NCI-H187 (cell line): ENCODE results near the gene BST1.
"Not testable (repeated sequence)": the region's sequence is repeated elsewhere in the genome, so short reads cannot be mapped to it uniquely, and the experiment has no call there.

Experiments used
- DNase-seq, 2 experiments: peaks; one replicate each; lab custom pipeline; 2025; lab: John Stamatoyannopoulos, UW

BST1 gene

GRCh38 chr4:15749001-15749400 is 46.1 kb downstream of the BST1 start:
- DNase-seq = no peak

GRCh38 chr4:15751153-15751552 is 48.3 kb downstream of the BST1 start:
- no peak for DNase-seq

- DNase-seq = no peak
These were observed 50.2 kb downstream of the BST1 start for GRCh38 chr4:15753081-15753480.

- no peak for DNase-seq
These were observed 50.9 kb downstream of the BST1 start for GRCh38 chr4:15753786-15754185.

- DNase-seq = no peak
These were observed 51.5 kb downstream of the BST1 start for GRCh38 chr4:15754323-15754722.

- no peak for DNase-seq
These were observed 52.7 kb downstream of the BST1 start for GRCh38 chr4:15755321-15756155.

- DNase-seq = no peak
These were observed 53.5 kb downstream of the BST1 start for GRCh38 chr4:15756361-15756861.

- DNase-seq = no peak
These were observed 54.2 kb downstream of the BST1 start for GRCh38 chr4:15757054-15757453.

- no peak for DNase-seq
These were observed 55.4 kb downstream of the BST1 start for GRCh38 chr4:15758294-15758693.

- not testable (repeated sequence) for DNase-seq
These were observed 59.6 kb downstream of the BST1 start for GRCh38 chr4:15762460-15762859.

GRCh38 chr4:15765391-15765790 is 62.5 kb downstream of the BST1 start:
- no peak for DNase-seq

- no peak for DNase-seq
These were observed 63.2 kb downstream of the BST1 start for GRCh38 chr4:15765910-15766697.

GRCh38 chr4:15766821-15767220 is 64.0 kb downstream of the BST1 start:
- no peak for DNase-seq

- no peak for DNase-seq
These were observed 66.3 kb downstream of the BST1 start for GRCh38 chr4:15769202-15769601.

- no peak for DNase-seq
These were observed 68.6 kb downstream of the BST1 start for GRCh38 chr4:15771216-15772058.

- DNase-seq = no peak
These were observed 71.2 kb downstream of the BST1 start for GRCh38 chr4:15774020-15774420.

GRCh38 chr4:15776871-15777648 is 74.2 kb downstream of the BST1 start:
- DNase-seq = no peak

- DNase-seq = no peak
These were observed 74.9 kb downstream of the BST1 start for GRCh38 chr4:15777697-15778288.

- no peak for DNase-seq
These were observed 75.7 kb downstream of the BST1 start, which contains the start of gene CD38 for GRCh38 chr4:15778289-15779241. Gene CD38 (plus strand): TSS chr4:15778328. CDS start chr4:15778415, 87 bp downstream.

- DNase-seq = no peak
These were observed 76.4 kb downstream of the BST1 start for GRCh38 chr4:15779306-15779705.
